ENCODE data around the gene FILIP1L.

- TF ChIP-seq JUN (IDR thresholded peaks at IDR 0.05; ENCODE audit: low read depth, low read length) (no peak), BACH1 (IDR thresholded peaks at IDR 0.05; ENCODE audit: low read length) (no peak), POLR2AphosphoS5 (IDR thresholded peaks at IDR 0.05; ENCODE audit: low read depth, low read length) (no peak)
- TF ChIP-seq, protein P1, sequence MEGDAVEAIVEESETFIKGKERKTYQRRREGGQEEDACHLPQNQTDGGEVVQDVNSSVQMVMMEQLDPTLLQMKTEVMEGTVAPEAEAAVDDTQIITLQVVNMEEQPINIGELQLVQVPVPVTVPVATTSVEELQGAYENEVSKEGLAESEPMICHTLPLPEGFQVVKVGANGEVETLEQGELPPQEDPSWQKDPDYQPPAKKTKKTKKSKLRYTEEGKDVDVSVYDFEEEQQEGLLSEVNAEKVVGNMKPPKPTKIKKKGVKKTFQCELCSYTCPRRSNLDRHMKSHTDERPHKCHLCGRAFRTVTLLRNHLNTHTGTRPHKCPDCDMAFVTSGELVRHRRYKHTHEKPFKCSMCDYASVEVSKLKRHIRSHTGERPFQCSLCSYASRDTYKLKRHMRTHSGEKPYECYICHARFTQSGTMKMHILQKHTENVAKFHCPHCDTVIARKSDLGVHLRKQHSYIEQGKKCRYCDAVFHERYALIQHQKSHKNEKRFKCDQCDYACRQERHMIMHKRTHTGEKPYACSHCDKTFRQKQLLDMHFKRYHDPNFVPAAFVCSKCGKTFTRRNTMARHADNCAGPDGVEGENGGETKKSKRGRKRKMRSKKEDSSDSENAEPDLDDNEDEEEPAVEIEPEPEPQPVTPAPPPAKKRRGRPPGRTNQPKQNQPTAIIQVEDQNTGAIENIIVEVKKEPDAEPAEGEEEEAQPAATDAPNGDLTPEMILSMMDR (IDR thresholded peaks at IDR 0.05; ENCODE audit: control extremely low read depth in 1 of 3, insufficient read depth in 1 of 3, low read depth in 1 of 3, low read length in 3 of 3), result no peak
Measured at GRCh38 chr3:100157685-100158084, 43.4 kb upstream of the FILIP1L start.

Data from H1 (cell line).